GM12872 (cell line): ENCODE results near the gene LAX1.

ENCODE experiments used
- CTCF ChIP-seq: IDR thresholded peaks from 3 replicates; pipeline ENCODE4 v1.5.1; 2011; ENCODE audit warnings: low read depth, mild to moderate bottlenecking, low read length, moderate library complexity; ENCODE audit not compliant: insufficient read depth

LAX1 gene

GRCh38 chr1:203805689-203806088 lies 40.7 kb downstream of the LAX1 start:
- no peak for TF ChIP-seq CTCF

- no peak for TF ChIP-seq CTCF
These were observed 42.2 kb downstream of the LAX1 start for GRCh38 chr1:203807196-203807595.

- no peak for TF ChIP-seq CTCF
These were observed 48.8 kb downstream of the LAX1 start for GRCh38 chr1:203813581-203814341.

GRCh38 chr1:203818399-203818798 lies 53.4 kb downstream of the LAX1 start:
- no peak for TF ChIP-seq CTCF

- no peak for TF ChIP-seq CTCF
These were observed 58.3 kb downstream of the LAX1 start for GRCh38 chr1:203823306-203823705.
